ENCODE results near the gene RGS7. TPM values are rescaled to one million over a fixed set of nuclear protein-coding genes. Genes with fewer than 3 reads are reported as not detected.

The RGS7 gene
- total RNA-seq, 1 donor from 2014 or later = not detected

- TF ChIP-seq CTCF (IDR thresholded peaks at IDR 0.05) (no peak), POLR2AphosphoS5 (IDR thresholded peaks at IDR 0.05; ENCODE audit: insufficient read depth in 1 of 2, low read depth in 1 of 2) (no peak), POLR2A (IDR thresholded peaks at IDR 0.05) (no peak)
- intact Hi-C loops (cut with DNase I) = no loop called here
- no peaks in the 10 kb centered on the region for H3K36me3 ChIP-seq
Observed at GRCh38 chr1:240843798-240844197, 513.2 kb downstream of the RGS7 start.

GRCh38 chr1:240836271-240836670 lies 520.7 kb downstream of the RGS7 start:
- Histone ChIP-seq H3K27ac (no peak overlapping the region), H3K27me3 (no peaks in the 10 kb centered on the region), H3K4me3 (no peak overlapping the region), H3K36me3 (no peaks in the 10 kb centered on the region), H3K4me1 (no peaks in the 10 kb centered on the region), H3K9me3 (no peaks in the 10 kb centered on the region)
- TF ChIP-seq POLR2AphosphoS5 (IDR thresholded peaks at IDR 0.05; ENCODE audit: insufficient read depth in 1 of 2, low read depth in 1 of 2) (no peak), CTCF (IDR thresholded peaks at IDR 0.05) (no peak), POLR2A (IDR thresholded peaks at IDR 0.05) (no peak)
- no peak for DNase-seq (ENCODE audit: extremely low spot score in 2 of 2)
- intact Hi-C loops (cut with DNase I) = no loop called here

More at GRCh38 chr1:240843798-240844197, 513.2 kb downstream of the RGS7 start:
- DNase-seq (ENCODE audit: extremely low spot score in 2 of 2) = no peak
- Histone ChIP-seq H3K27ac (no peak overlapping the region), H3K27me3 (no peaks in the 10 kb centered on the region), H3K4me1 (no peaks in the 10 kb centered on the region), H3K9me3 (no peaks in the 10 kb centered on the region), H3K4me3 (no peak overlapping the region)

GRCh38 chr1:240835291-240835690 lies 521.7 kb downstream of the RGS7 start:
- TF ChIP-seq POLR2A (IDR thresholded peaks at IDR 0.05) (no peak), POLR2AphosphoS5 (IDR thresholded peaks at IDR 0.05; ENCODE audit: insufficient read depth in 1 of 2, low read depth in 1 of 2) (no peak), CTCF (IDR thresholded peaks at IDR 0.05) (no peak)
- no peaks in the 10 kb centered on the region for H3K36me3 ChIP-seq
- H3K4me1 ChIP-seq = no peaks in the 10 kb centered on the region
- no peaks in the 10 kb centered on the region for H3K27me3 ChIP-seq
- no peaks in the 10 kb centered on the region for H3K9me3 ChIP-seq
- intact Hi-C loops (cut with DNase I) = no loop called here
- DNase-seq (ENCODE audit: extremely low spot score in 2 of 2) = no peak
- no peak overlapping the region for H3K4me3 ChIP-seq
- H3K27ac ChIP-seq = no peak overlapping the region

- H3K36me3 ChIP-seq = no peaks in the 10 kb centered on the region
- no peaks in the 10 kb centered on the region for H3K9me3 ChIP-seq
- H3K4me1 ChIP-seq = no peaks in the 10 kb centered on the region
- H3K27ac ChIP-seq = no peak overlapping the region
- H3K27me3 ChIP-seq = no peaks in the 10 kb centered on the region
- DNase-seq (ENCODE audit: extremely low spot score in 2 of 2) = no peak
- no peak overlapping the region for H3K4me3 ChIP-seq
- TF ChIP-seq CTCF (IDR thresholded peaks at IDR 0.05) (no peak), POLR2AphosphoS5 (IDR thresholded peaks at IDR 0.05; ENCODE audit: insufficient read depth in 1 of 2, low read depth in 1 of 2) (no peak), POLR2A (IDR thresholded peaks at IDR 0.05) (no peak)
- intact Hi-C loops (cut with DNase I) = no loop called here
Observed at GRCh38 chr1:240833075-240833474, 523.9 kb downstream of the RGS7 start.

GRCh38 chr1:240831922-240832321 lies 525.1 kb downstream of the RGS7 start:
- Histone ChIP-seq H3K36me3 (no peaks in the 10 kb centered on the region), H3K27ac (no peak overlapping the region), H3K4me1 (no peaks in the 10 kb centered on the region), H3K27me3 (no peaks in the 10 kb centered on the region), H3K4me3 (no peak overlapping the region), H3K9me3 (no peaks in the 10 kb centered on the region)
- TF ChIP-seq POLR2AphosphoS5 (IDR thresholded peaks at IDR 0.05; ENCODE audit: insufficient read depth in 1 of 2, low read depth in 1 of 2) (no peak), POLR2A (IDR thresholded peaks at IDR 0.05) (no peak), CTCF (IDR thresholded peaks at IDR 0.05) (no peak)
- DNase-seq (ENCODE audit: extremely low spot score in 2 of 2) = no peak
- intact Hi-C loops (cut with DNase I) = no loop called here

Data from vagina (tissue), 2 donors.